IPS-NIHi11 (cell line): ENCODE data around the gene MGLL.

ENCODE experiments used
- DNase-seq: peaks from one replicate; pipeline ENCODE4 v3.0.0; 2012; ENCODE audit warnings: mixed read lengths, low spot score

MGLL gene

DNA sequence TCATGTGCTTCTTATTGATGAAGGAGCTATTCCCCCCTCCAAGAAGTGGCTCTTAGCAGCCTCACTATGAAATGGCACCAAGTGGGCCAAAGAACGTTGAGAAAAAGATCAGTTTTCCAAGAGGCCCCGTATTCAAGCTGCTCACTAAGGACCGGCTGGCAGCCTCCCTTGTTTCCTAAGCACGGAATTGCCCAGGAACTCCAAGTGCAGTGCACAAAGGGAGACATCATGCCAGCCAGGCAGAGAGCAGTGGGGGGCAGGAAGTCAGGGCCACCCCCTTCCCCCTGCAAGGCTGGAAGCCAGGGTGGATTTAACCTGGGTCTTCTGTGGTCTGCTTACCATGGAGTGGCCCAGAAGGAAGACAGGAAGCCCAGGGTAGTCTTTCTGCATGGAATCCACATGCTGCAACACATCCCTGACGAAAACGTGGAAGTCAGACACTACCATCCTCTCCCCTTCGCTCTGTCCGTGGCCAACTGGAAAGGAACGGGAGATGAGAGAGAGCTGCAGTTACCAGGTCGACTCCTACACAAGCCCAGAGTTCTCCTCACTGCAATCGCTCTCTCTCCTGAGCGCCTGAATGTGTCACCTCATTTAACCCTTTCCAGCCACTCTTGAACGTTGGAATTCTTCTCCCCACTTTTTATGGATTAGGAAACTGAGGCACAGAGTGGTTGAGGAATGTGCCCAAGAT, 100.1 kb downstream of the MGLL start:
- peak; percentile 56 for DNase-seq

DNA sequence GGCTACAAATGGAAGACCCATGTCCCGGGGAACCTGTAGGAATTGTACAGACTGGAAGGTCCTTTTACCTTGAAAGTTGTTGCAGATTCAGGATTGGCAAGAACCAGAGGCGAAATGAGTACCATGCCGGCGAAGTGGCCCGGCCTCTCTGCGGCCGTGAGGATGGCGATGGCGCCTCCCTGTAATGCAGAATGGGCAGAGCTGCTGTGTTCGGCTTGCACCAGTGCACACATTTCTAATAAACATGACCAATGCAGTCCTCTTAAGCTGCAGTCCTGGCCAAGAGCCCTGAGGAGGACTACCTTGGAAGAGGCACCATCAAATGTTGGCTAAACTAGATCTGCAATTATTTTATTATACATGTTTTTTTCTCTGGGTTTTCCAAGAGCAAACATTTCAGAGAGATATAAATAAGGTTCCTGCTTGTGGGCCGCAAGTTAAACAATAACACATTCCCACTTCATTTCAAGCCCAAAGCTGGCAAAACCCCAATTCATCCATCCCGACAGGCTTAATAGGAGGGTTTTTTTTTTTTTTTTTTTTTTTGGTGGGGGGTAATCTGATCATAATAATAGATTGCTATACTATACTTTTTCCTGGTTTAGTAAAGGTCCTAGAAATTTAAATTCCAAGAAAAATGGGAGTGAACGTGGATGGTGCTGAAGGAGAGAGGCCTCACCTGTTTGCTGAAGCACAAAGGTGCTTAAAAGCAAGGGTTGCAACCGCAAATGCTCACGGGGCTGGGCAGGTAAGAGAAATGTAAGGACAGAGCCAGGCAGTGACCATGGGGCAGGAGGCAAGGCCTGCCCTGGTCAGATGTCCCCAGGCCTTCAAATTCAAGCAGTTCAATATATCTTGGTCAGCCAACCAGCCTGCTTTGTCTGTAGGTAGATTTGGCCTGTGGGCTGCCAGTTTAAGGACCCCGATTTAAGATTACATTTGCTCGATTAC, 101.1 kb downstream of the MGLL start:
- DNase-seq, result no peak

DNA sequence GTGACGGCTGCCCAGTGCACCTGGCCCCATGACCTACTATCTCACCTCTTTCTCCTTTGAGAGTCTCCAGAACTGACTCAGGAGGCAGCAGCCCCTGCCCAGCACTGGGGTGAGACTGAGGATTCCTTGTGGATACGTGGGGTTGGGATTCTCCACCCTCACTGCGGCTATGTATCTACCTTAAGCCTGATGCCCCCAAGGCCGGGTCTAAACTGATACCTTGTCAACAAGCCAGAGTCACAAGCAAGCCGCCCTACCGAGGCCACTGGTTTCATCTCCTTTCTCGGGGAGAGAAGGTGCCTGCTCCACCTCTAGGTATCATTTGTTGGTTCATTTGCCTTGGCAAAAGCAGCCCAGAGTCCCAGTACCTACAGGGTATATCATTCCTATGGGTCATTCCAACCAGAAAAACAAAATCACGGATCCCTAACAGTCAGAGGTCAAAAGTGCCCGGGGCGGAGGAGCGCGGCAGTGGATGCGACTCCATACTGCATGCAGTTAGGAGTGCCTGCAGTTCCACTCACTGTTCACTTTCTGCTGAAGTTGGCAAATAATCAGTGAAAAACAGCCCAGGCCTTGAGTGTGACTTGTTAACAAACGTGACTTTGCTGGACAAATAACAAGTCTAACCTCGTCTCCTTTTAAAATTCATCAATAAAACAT, 102.0 kb downstream of the MGLL start:
- DNase-seq, result no peak

DNA sequence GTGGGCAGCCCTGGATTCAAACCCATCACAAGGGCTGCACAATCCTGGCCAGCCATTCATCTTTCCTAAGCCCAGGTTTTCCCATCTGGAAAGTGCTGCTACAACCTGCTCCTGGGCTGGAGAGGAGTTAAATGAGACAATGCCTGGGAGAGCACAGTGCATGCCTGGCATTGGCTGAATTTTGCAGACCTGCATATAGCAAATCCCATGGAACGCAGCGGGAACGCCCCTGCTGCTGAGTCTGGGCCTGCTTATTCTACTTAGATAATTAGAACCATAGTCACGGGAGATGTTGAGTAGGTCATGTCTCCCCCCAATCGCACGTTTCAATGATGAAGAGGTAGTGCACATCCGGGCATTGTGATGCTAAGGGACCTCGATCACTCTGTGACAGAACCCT, 102.9 kb downstream of the MGLL start:
- DNase-seq, result no peak

DNA sequence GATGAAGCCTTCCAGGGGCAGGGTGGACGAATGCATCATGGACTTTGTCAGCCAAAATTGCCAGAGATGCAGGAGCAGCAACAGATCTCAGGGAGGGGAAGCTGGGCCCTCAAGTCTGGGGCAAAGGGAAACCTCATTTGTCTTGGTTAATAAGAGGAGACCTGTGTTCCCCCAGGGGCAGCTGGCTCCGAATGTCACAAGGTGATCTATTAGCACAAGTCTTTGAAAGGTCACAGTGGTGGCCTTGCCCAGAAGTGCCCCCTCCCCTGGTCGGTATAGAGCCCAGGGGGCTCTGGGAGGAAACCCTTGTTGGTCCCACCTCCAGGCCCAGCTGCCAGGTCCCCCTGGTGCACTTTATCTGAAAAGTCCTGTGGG, 103.4 kb downstream of the MGLL start:
- DNase-seq, result no peak

DNA sequence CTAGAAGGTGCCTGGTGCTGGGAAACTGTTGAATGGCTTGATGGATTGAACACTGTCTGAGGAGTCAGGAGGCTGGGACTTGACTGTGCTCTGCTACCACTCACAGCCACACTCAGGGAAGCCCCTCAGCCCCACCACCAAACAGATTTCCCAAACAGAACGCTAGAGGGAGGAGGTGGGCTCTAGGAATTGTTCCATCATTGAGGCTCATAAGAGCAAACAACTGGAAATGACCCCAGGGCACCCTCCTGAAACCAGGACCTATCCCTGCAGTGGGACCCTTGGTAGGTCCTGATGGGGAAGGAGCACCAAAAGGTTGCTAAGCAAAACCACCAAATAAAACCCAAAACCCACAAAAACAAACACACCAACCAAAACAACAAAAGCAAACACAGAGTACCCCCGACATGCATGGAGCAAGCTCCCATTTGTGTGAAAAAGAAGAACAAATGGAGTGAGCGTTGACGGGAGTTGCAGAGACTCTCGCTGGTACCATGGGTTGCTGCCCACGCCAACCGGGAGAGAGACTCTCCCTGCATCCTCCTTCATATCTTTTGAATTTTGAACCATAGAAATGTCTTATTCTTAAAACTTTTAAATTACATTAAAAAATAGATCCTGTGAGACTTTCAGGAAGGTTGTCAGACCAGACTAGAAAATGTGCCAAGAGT, 103.9 kb downstream of the MGLL start:
- DNase-seq, result no peak

DNA sequence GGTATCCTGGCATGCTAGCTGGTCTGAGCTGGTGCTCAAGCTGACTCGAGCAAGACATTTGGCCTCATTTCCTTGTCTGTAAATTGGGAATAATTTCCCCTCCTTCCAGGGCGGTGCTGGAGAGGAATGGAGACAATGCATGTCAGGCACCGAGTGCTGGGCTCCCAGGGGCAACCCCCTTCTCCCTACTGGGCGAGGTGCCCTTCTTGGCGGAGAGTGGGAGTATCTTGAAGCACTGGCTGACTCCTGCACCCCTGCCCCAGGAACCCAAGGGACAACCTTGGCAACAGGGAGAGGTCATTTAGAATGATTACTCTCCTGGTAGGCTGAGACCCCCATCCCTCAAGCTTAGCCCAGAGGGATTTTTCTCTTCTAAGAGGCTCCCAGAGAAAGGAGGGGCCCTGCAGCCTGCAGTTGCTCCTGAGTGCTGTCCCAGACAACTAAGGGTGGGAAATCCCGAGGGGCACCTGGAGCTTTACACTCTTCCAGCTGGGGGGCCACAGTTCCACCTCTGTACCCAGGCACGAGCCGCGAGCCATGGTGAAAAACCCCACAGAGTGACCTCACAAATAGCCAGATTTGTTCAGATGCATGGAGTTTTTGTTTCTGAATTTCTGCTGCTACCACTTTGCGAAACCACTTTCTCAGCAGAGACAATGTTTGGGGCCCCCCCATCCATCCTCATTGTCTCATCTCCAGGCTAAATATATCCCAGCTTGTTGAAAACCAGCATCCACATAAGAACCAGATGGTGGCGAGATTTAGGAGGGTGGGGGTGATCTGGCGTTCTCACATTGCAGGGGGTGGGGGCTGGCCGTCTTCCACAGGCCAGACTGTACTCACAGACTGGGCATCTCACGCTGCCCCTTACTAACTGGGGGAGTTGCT, 104.7 kb downstream of the MGLL start:
- DNase-seq, result no peak

DNA sequence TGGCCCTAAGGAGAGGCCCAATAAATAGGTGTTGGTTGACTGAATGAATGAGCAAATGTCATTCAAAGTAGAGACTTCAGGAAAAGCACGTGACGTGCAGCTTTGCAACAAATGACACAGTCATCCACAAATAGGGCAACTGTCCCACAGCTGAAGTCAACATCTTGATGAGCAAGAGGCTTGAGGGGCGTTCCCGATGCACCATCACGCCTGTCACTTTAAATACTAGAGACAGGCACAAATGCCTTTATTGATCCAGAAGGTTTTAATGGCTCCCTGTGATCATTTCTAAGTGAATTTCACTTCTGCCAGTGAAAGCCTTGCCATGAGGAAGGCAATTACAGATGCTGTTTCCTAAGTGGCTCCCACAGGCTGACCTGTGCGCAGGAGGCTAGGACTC, 105.9 kb downstream of the MGLL start:
- no peak for DNase-seq

DNA sequence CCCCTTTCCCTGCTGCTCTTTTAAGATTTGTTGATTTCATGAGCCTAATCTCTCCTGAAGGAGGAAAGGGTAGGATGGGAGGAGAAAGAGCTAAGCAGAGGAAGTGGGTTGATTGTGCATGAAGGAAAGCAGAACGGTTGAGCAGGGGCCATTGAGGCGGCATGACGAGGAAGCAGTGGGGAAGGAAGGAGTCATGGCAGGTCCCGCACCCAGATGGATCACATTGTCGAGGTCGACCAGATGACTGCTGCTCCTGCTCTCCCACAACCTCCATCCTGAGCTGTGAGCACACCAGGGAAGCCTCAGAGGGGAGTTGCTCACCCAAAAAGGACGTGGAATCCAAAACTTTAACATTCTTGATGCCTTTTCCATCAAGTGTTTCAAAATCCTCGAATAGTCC, 106.8 kb downstream of the MGLL start:
- no peak for DNase-seq

DNA sequence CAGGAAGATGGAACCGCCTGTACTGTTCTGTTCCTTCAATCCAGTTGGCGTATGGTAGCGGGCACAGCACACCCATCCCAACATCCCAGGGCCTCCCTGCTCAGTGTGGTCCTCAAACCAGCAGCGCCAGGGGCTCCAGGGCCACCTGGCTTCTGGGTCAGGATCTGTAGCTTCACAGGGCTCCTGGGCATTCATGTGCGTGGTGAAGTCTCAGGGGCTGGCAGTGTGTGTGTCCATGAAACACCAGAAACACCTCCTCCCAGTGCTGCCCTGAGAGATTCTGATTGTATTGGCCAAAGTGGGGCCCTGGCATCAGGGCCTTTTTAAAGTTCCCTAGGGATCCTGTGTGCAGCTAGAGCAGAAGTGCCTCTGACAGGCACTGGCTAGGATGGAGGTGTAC, 107.4 kb downstream of the MGLL start:
- DNase-seq, result no peak

DNA sequence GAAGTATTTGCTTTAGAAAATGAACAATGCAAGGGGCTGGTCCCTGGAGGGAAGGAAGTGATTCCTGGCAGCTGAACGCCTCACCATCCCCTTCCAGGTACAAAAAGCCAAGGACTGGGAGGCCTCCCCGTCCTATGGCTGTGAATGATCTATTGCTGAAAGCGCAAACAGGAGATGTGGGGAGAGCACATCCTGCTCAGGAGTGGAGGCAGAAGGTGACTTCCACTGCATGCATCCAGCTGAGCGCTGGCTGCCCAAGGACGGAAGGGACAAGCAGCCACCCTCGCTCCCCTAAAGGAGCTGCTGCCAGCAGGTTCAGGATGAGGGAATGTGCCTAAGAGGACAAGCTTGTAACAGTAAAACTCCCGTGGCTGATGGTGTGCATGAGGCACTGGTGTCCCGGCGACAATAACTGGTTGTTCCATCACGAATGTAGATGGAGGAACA, 108.2 kb downstream of the MGLL start:
- no peak for DNase-seq

DNA sequence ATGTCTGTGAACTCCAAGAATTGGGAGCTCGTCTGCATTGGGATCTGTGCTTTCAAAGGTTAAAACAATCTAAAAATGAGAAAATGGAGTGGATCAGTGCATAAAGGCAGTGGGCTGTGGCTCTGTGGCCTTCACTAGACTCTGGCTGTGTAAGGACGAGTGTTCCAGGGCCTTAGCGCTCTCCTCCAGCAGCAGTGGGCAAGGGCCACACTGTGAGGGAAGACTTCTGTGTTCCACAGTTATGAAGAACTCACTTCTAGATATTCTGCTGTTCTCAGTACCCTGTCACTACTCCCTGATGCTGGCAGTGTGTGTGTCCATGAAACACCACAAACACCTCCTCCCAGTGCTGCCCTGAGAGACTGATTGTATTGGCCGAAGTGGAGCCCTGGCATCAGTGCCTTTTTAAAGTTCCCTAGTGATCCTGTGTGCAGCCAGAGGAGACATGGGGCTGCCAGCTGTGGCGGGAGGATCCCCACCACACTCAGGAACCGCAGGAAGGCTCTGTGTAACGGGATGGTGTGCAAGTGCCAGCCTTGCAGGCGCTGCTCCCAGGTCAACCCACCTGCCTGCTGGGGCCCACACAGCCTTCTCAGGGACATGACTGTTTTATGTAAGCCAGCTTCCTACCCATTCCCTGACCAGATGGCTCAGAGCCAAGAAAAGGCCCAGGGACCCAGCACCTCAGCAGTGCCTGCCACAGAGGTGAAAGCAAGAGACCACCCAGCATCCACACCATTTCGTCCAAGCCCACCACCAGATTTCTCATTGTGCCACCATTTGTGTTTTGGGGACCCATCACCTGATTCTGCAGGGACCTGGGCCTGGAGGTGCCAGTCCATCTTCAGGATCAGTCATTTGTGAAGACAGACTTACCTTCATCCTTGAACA, 109.2 kb downstream of the MGLL start:
- no peak for DNase-seq

DNA sequence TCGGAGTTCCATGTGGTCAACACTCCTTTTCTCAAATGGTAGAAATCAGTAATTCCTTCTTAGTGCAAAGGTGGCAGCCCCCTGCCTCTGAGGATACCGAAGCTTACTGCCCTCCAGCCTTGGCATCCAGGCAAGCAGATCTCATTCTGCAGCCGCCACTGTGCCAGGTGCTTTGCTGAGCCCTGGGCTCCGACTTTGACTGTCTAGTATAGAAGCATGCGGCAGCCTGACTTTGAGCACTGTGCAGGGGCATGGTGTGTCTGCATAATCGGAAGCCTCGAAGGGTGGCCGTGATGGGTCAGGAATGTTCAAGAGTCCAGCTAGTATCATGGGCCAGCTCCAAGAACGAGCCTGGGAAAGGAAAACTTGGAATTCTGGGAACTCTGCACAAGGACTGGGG, 109.9 kb downstream of the MGLL start:
- DNase-seq, result no peak

DNA sequence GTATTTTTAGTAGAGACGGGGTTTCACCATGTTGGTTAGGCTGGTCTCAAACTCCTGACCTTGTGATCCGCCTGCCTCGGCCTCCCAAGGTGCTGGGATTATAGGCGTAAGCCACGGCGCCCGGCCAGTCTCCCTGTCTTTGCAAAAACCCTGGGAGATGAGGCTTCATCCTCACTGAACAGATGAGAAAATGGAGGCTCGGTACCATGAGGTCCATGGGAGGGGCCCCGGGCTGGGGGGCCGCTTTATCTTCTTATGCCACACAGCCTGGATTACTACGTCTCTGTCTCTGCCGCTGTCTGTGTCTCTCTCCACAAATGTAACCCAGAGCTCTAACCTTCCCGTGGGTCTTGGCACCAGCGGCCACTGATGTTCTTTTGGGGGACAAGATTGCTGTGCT, 110.4 kb downstream of the MGLL start:
- DNase-seq, result no peak

DNA sequence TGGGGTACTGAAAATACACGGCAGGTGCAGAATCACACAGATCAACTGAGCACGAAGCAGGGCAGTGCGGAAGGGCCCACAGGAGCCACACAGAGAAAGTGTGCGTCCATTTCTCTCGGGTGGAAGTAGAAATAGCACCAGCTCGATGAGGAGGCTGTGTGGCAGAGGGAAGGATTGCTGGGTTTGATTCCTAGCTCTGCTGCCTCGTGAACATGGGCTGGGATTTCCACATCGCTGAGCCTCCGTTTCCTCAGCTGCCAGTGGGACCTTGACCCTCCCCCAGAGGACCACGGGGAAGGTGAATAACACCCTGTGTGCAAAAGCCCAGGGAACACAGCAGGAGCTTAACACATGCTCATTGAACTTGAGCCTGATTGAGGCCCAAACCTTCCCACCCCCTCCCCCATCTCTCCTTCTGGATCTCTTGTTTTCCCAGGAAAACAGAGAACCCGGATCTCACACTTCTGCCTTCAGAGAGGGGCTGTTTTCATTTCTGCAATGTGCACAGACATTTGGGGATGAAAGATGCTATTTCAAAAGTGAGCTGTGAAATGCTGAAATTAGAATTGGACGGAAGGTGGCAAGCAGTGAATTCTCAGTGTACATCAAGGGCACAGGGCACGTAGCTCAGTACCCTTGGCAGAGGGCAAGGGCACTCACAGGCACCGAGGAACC, 111.2 kb downstream of the MGLL start:
- DNase-seq, result no peak

DNA sequence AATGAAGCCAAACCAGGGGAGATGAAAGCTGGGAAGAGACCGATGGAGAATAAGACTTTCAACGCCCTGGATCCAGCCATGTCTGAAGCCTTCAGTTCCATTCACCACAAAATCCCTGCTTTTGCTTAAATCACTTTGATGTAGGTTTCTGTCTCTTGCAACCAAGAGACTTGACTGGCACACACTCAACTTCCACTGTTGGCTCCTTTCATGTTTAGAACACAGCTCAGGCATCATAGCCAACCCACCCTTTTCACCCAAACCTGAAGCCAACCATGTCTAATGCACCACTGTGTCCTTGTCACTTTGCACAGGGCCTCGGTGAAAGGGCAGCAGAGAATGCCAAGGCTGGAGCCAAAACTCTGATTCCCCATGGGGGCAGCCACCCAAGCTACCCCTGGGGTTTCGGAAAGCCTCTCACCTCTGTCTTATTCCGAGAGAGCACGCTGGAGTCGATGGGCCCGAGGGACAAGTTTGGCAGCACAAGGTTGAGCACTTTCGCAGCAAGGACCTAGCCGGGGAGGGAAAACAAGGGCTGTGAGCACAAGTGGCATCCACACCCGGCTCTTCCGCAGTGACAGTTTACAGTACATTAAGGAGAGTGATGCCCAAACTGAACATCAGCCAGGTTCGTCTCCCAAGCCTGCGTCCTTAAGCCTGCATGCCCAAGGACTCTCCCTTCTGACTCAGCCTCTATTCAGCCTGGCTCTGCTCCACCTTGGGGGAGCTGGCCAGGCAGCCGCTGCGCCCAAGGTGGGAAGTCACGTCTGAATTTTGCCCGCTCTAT, 112.0 kb downstream of the MGLL start:
- DNase-seq, result no peak

DNA sequence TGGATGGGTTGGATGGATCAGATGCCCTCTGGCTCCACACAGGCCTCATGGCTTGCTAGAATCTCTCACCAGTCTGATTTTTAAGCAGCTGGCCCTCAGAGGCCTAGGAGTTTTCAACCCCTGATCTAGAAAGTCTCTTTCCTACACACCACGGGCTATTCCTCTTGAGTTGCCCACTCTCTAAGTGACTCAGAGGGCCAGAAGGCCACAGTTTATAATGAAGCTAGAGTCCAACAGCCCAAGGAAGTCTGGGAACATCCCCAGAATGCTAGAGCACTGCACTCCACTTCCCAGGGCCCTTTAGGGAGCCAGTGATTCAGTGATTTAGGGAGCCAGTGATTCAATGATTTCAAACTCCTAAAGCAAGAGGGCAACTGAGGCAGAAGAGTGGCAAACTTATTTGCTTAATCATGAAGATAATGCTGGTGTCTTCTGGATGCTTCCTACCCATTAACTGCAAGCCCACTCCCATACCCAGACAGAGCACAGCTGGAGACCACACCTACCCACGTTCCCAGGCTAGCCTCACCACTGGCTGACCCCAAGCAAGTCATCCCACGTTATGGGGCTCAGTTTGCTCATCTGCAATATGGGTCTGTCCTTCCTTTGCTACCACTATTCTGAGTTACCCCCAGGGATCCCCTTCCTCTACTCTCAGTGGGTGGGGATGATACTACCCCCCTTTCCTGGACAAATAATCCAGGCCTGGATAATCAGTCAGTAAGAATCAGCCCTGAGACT, 112.8 kb downstream of the MGLL start:
- no peak for DNase-seq

DNA sequence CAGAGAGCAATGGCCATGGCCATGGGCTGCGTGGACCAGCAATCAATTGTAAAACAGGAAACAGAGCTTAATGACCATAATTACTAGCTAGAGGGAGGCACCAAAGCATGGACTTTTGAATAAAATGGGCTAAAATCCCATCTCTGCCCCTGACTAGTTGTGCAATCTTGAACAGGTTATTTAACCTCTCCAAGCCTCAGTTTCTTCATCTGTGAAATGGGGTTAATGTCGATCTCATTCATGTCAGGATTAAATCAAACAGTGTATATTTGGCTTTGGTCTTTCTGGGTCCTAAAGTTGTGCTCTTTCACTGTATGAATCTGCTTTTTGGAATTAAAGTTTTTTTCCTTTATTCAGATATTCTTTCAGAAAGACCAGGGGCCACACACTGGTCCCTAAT, 113.5 kb downstream of the MGLL start:
- no peak for DNase-seq
